ENCODE measurements around the gene C1orf21.

The C1orf21 gene

DNA sequence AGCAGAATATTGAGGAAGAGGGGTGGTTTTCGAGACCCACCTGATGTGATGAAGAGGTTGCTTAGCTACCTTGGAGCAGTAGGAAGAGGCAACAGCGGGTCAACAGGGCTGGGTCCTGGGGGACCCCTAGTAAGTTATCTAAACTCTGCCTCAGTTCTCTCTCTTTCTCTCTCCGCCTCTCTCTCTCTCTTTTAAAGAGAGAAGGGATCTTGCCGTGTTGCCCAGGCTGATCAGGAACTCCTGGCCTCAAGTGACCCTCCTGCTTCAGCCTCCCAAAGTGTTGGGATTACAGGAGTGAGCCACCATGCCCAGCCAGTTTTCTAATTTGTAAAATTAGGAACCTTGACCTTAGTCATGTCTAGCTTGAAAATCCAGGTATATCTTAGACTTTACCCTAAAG is 77.9 kb downstream of the C1orf21 start:
- Mint-ChIP-seq H3K27ac (no peak overlapping the region), H3K4me1 (ENCODE audit: low read depth) (no peaks in the 10 kb centered on the region), H3K4me3 (no peak overlapping the region), H3K9me3 (no peaks in the 10 kb centered on the region), H3K36me3 (ENCODE audit: low read depth) (no peaks in the 10 kb centered on the region), H3K27me3 (ENCODE audit: low read depth) (peaks cover 4% of the 10 kb centered on the region)

DNA sequence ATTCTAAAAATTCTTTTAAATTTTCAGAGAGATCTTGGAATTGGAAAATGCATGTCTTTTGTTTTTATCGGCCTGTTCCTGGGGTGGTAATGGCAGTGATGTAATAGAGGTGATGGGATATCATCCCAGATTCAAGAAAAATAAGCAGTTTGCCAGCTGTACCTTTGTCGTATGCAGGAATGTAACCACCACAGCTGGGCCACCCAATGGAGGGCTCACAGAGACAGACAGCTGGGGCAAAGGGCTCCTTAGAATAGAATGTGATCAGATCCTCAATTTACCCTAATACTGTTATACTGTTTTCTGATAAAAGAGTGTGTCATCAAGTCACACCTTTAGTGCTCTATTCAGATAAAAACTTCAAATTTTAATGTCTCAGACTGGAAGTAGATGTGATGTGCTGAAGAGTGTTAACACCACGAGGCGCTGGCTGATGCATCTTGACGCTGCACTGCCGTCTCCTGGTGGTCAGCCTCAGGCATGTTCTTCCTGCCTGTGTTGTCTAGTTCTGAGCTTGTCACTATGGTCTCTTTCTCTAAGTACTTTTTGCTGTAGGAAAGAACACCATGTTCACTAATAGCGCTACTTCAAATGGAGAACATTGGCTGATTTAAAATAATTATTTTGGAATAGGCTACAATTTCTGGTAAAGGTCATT is 78.8 kb downstream of the C1orf21 start:
- Mint-ChIP-seq H3K4me1 (ENCODE audit: low read depth) (no peaks in the 10 kb centered on the region), H3K27me3 (ENCODE audit: low read depth) (peaks cover 4% of the 10 kb centered on the region), H3K36me3 (ENCODE audit: low read depth) (no peaks in the 10 kb centered on the region), H3K4me3 (no peak overlapping the region), H3K27ac (no peak overlapping the region), H3K9me3 (no peaks in the 10 kb centered on the region)

DNA sequence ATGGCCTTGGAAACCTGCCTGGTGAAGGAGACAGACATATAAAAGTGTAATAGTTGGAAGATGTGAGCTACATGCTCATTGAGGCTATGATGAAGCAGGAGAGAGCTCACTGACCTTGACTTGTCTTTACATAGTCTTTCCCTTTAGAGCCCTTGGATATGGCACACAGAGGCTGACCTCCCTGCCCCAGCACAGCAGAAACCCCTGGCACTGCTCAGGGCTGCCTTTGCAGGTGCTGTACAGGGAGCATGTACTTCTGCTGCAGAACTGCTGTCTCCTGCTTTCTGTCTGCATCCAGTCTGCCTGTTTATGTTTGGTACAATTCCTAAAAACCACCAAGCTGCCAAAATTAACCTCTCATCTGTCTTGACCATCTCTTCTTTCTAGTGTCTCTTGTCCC is 80.5 kb downstream of the C1orf21 start:
- Mint-ChIP-seq H3K9me3 (no peaks in the 10 kb centered on the region), H3K4me1 (ENCODE audit: low read depth) (no peaks in the 10 kb centered on the region), H3K27me3 (ENCODE audit: low read depth) (peaks cover 4% of the 10 kb centered on the region), H3K4me3 (no peak overlapping the region), H3K36me3 (ENCODE audit: low read depth) (no peaks in the 10 kb centered on the region), H3K27ac (no peak overlapping the region)

DNA sequence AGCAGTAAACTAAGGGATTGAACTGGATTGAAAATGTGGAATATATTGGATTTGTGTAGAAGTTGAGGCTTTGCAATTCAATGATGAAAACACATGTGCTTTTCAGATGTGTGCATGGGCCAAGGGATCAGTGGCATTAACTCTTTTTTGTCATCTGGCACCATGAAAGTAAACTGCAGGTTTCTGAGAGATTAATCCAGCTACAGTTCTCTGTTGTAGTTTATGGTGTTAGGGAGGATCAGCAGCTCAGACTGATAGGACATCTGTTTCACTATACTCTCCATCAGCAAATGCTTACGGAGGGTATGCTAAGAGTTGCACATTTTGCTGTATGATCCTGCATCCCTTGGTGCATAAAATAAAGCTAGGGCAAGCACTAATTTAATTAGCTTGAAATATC is 82.6 kb downstream of the C1orf21 start:
- Mint-ChIP-seq H3K4me1 (ENCODE audit: low read depth) (no peaks in the 10 kb centered on the region), H3K36me3 (ENCODE audit: low read depth) (no peaks in the 10 kb centered on the region), H3K27ac (no peak overlapping the region), H3K27me3 (ENCODE audit: low read depth) (no peaks in the 10 kb centered on the region), H3K9me3 (no peaks in the 10 kb centered on the region), H3K4me3 (no peak overlapping the region)

DNA sequence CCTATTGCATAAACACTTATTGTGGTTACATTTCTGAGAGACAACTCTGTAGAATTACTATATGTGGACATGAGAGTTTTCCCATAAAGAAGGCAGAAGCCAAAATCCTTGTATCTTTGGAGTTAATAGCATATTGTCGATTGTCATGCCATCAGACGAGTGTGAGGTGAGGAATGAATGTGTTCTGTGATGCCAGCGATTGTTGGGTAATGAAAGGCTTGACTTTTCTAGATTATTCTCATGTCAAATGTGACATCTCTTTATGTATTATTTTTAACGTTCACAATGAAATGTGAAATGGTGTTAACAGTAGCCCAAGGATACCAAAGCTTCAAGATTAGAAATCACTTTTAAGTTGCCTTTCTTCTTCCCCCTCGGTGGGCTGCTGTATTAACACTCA is 84.9 kb downstream of the C1orf21 start:
- no peak overlapping the region for H3K27ac Mint-ChIP-seq
- no peaks in the 10 kb centered on the region for H3K27me3 Mint-ChIP-seq (ENCODE audit: low read depth)
- H3K4me3 Mint-ChIP-seq: no peak overlapping the region
- H3K36me3 Mint-ChIP-seq (ENCODE audit: low read depth): no peaks in the 10 kb centered on the region
- H3K9me3 Mint-ChIP-seq: peaks cover 3% of the 10 kb centered on the region
- no peaks in the 10 kb centered on the region for H3K4me1 Mint-ChIP-seq (ENCODE audit: low read depth)

DNA sequence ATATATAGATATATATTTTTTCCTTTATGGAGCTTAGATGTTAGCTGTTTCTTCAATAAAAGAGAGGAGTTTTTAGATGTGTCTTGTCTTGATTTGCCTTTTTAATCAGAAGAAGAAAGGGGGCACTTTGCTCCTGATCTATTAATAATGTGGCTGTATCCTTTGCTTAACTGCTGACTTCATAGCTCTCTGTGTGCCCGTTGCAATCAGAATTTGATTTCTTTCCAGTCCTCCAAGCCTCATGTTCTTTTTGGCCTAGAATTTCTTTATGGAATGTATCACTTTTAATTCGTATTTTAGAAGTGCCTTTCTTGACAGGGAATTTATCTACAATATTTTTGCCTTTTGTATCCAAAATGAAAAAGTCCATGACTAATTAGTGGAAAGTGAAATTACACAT is 85.3 kb downstream of the C1orf21 start:
- no peak overlapping the region for H3K4me3 Mint-ChIP-seq
- peaks cover 3% of the 10 kb centered on the region for H3K9me3 Mint-ChIP-seq
- no peak overlapping the region for H3K27ac Mint-ChIP-seq
- H3K27me3 Mint-ChIP-seq (ENCODE audit: low read depth): no peaks in the 10 kb centered on the region
- no peaks in the 10 kb centered on the region for H3K36me3 Mint-ChIP-seq (ENCODE audit: low read depth)
- no peaks in the 10 kb centered on the region for H3K4me1 Mint-ChIP-seq (ENCODE audit: low read depth)

DNA sequence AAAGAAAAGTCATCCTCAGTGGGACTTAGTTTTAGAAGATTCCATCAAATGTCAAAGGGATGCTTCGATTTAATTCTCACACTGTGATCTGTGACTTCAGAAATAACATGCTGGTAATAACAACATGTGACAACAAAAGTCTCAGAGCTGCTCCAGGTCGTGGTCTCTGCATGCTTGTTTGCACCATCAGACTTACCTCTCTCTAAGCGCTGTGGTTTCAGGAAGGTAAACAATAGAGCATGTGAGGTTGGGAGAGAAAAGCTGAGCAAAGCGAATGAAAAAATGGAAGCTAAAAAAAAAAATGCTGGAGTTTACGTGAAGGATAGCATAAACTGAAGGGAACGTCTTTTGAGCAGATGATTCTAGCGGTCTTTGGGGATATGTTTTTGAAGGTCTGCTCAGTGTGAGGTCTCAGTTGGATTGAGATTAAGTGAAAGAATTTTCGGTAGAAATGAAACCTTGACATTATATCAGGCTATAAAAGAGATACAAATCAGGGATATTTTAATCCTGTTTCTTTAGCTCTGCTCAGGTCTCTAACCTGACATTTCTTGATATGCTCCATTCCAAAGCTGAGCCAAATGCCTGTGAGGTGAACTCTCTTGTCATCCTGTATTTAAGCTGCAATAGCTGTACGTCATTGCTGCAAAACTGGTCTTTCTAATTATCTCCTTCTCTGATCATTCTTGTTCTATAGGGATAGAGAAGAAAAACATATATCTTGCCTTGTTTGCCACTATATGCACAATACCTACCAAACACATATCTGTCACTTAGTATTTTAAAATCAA is 86.5 kb downstream of the C1orf21 start:
- Mint-ChIP-seq H3K27ac (no peak overlapping the region), H3K27me3 (ENCODE audit: low read depth) (no peaks in the 10 kb centered on the region), H3K4me3 (no peak overlapping the region), H3K9me3 (peaks cover 3% of the 10 kb centered on the region), H3K36me3 (ENCODE audit: low read depth) (no peaks in the 10 kb centered on the region), H3K4me1 (ENCODE audit: low read depth) (no peaks in the 10 kb centered on the region)

DNA sequence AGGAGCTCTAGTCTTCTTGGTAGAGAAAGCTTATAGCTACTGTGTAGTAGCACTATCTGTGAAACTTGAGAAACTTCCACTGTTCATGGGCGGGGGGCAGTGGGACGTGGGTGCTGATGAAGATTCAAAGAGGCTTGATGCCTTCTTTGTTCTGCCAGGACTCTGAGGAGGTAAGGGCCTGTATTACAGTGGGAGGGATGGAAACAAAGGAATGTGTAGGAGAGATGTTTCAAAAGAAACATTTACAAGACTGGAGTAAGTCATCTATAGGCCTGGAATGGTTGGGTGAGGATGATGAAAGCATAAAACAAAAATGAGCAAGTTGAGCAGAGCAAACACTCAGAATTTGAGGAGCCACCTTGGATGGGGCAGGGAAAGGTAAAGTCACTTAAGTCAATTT is 89.4 kb downstream of the C1orf21 start:
- peaks cover 3% of the 10 kb centered on the region for H3K9me3 Mint-ChIP-seq
- H3K27me3 Mint-ChIP-seq (ENCODE audit: low read depth): no peaks in the 10 kb centered on the region
- no peaks in the 10 kb centered on the region for H3K36me3 Mint-ChIP-seq (ENCODE audit: low read depth)
- H3K4me1 Mint-ChIP-seq (ENCODE audit: low read depth): no peaks in the 10 kb centered on the region
- H3K4me3 Mint-ChIP-seq: no peak overlapping the region
- no peak overlapping the region for H3K27ac Mint-ChIP-seq

DNA sequence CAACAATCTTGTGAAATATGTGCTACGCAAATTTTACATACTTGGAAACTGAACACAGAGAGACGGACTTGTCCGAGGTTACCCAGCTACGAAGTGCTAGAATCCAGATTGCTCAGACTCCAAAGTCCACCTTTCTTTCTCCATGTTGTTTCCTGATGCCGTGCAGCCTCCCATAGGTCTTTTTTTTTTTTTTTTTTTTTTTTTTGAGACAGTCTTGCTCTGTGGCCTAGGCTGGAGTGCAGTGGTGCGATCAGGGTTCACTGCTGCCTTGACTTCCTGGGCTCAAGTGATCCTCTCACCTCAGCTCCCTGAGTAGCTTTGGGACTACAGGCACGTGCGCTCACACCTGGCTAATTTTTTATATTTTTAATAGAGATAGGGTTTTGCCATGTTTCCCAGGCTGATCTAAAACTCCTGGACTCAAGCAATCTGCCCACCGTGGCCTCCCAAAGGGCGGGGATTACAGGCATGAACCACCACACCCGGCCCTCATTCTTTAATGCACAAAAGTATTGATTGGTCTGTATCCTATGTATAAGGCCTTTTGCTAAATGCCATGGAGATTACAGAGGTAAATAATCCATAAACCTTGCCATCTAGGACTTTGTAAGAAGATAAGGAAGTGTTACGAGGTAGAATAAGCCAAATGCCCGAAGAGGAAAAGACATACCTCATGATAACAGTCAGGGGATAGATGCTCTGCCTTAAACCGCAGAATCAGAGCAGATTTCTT is 92.8 kb downstream of the C1orf21 start:
- H3K36me3 Mint-ChIP-seq (ENCODE audit: low read depth): no peaks in the 10 kb centered on the region

DNA sequence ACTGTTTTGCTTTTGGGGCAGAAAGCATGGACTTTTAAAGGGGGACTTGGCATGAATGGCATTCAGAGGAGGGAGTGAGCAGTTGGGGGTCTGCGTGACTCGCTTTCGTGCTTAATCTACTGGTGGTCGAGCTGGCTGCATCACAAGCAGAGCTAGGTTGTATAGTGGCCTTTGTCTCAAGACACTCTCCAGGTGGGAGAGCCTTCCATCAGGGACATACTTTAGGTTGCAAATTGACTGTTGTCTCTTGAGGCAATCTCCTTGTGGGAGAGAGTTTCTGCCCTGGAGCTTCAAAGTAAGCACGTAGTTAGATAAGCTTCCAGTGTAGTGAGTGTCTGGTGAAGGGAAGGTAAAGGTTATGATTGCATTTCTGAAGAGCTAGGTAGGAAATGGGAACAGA is 93.9 kb downstream of the C1orf21 start:
- Mint-ChIP-seq H3K4me3 (no peak overlapping the region), H3K27ac (no peak overlapping the region), H3K27me3 (ENCODE audit: low read depth) (no peaks in the 10 kb centered on the region), H3K36me3 (ENCODE audit: low read depth) (no peaks in the 10 kb centered on the region), H3K4me1 (ENCODE audit: low read depth) (no peaks in the 10 kb centered on the region), H3K9me3 (no peaks in the 10 kb centered on the region)

More for the DNA sequence above, 92.8 kb downstream of the C1orf21 start:
- Mint-ChIP-seq H3K4me3 (no peak overlapping the region), H3K27ac (no peak overlapping the region), H3K4me1 (ENCODE audit: low read depth) (no peaks in the 10 kb centered on the region), H3K9me3 (peaks cover 2% of the 10 kb centered on the region), H3K27me3 (ENCODE audit: low read depth) (no peaks in the 10 kb centered on the region)

DNA sequence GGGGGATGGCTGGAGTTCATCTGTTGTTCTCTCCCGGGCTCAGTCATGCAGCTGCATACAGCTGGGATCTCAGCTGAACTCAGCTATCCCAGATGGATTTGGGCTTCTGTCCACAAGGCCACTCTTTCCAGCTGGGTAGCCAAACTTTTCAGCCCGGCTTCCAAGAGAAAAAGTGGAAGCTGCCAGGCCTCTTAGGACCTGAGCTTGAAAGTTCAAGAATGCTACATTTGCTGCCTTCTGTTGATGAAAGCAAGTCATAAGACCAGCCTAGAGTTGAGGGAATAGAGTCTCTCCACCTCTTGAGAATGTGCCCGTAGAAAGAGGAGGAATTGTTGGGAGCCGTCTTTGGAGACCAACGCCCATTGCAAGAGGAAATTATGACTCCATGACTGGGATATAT is 95.3 kb downstream of the C1orf21 start:
- Mint-ChIP-seq H3K4me1 (ENCODE audit: low read depth) (no peaks in the 10 kb centered on the region), H3K27me3 (ENCODE audit: low read depth) (no peaks in the 10 kb centered on the region), H3K36me3 (ENCODE audit: low read depth) (no peaks in the 10 kb centered on the region), H3K4me3 (no peak overlapping the region), H3K27ac (no peak overlapping the region), H3K9me3 (no peaks in the 10 kb centered on the region)

DNA sequence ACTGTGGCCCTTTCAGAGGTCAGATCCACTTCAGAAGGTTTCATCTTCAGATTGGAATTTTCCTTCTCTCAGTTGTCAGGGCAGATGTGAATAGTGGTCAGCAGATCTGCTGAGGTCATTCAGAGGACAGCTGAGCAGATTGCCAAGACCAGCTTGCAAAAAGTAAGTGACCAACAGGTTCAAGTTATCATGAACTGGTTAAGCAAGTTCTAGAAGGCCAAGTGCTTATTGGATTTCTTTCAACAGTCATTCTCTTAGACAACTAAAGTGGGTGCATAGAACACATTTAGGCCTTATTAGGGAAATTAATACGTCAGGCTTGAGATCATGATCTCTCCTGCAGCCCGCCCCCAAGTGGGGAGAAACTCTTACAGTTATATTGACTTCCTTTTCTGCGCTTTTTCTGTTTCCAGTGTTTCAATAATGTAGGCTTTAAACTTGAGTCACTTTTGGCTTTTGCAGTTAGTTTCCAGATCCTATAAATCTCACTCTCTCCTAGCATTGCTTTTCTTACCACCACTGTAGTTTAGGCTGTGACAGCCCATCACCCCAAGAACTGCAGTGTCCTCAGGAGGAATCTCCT is 96.4 kb downstream of the C1orf21 start:
- H3K27me3 Mint-ChIP-seq (ENCODE audit: low read depth): no peaks in the 10 kb centered on the region
- no peaks in the 10 kb centered on the region for H3K9me3 Mint-ChIP-seq
- H3K27ac Mint-ChIP-seq: no peak overlapping the region
- no peaks in the 10 kb centered on the region for H3K36me3 Mint-ChIP-seq (ENCODE audit: low read depth)
- H3K4me1 Mint-ChIP-seq (ENCODE audit: low read depth): no peaks in the 10 kb centered on the region
- H3K4me3 Mint-ChIP-seq: no peak overlapping the region

DNA sequence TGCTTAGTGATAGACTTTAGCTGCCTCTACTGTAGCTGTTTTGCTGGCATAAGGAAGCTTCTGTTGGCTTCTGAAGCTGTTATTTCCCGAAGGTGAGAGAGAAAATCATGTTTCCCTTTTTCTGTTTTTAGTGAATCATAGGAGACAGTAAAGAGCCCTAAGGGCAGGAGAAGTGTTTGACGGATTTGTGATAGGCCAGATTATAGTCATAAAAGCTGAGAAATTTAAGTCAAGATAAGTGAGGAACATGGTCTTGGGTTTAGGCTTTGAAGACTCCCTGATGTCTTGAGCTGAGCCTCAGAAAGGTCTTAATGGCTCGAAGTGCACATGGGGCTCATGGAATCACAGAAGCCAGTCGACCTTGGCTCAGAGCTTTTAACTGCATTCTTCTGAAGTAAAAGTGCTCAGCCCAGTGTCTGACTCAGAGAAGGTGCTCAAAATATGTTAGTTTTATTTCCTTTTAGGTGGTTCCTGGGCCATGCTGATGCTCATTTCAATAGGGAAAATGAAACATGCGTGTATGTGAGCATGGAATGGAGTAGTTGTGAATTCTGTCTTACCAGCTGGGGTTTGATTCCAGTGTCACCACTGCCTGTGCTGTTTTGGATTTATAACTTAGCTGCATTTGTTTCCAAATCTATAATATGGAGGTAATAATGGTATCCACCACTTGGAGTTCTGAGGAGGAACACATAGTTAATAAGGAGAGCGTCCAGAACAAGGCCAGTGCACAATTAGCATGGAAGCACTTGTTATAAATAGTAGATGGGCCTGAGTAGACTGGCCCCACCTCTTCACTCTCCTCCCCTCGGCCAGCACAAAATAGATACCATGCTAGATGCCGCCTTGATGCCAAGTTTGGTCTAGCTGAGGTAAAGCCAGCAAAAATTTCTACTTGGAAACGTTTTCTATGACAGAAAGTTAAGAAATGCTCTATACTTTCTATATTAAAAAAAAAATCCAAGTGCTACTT is 99.2 kb downstream of the C1orf21 start:
- H3K36me3 Mint-ChIP-seq (ENCODE audit: low read depth): no peaks in the 10 kb centered on the region
- no peak overlapping the region for H3K4me3 Mint-ChIP-seq
- no peaks in the 10 kb centered on the region for H3K27me3 Mint-ChIP-seq (ENCODE audit: low read depth)
- H3K9me3 Mint-ChIP-seq: no peaks in the 10 kb centered on the region
- H3K27ac Mint-ChIP-seq: no peak overlapping the region
- peaks cover 2% of the 10 kb centered on the region for H3K4me1 Mint-ChIP-seq (ENCODE audit: low read depth)

Measured in T-helper 1 cell treated with Interleukin-12 subunit alpha and Interleukin-12 subunit beta and Interleukin-4 antibody, amounts not matched to agents 30 μg/mL and 1 μg/mL, for 36 hours (primary cell).